Fibroblast of skin of scalp (primary cell): ENCODE measurements around the gene ELMO3.

Source experiments
- DNase-seq: peaks from one replicate; pipeline ENCODE4 v3.0.0-alpha.2; 2013

The ELMO3 gene

GRCh38 chr16:67200491-67200890 lies 1.6 kb downstream of the ELMO3 start:
- no peak for DNase-seq

GRCh38 chr16:67201411-67202345 lies 2.7 kb downstream of the ELMO3 start:
- no peak for DNase-seq

GRCh38 chr16:67202426-67202825 lies 3.5 kb downstream of the ELMO3 start:
- no peak for DNase-seq

- no peak for DNase-seq
These were observed 4.1 kb downstream of the ELMO3 start for GRCh38 chr16:67202956-67203493.

GRCh38 chr16:67204076-67204475 lies 5.1 kb downstream of the ELMO3 start:
- no peak for DNase-seq

GRCh38 chr16:67206129-67206837 lies 7.4 kb downstream of the ELMO3 start:
- no peak for DNase-seq

- no peak for DNase-seq
These were observed 7.9 kb downstream of the ELMO3 start for GRCh38 chr16:67206838-67207248.

- DNase-seq, result peak; percentile 34
These were observed 8.5 kb downstream of the ELMO3 start for GRCh38 chr16:67207249-67208091.

- DNase-seq, result no peak
These were observed 9.4 kb downstream of the ELMO3 start for GRCh38 chr16:67208154-67208896.

GRCh38 chr16:67209565-67209964 lies 10.6 kb downstream of the ELMO3 start:
- DNase-seq, result no peak

GRCh38 chr16:67210069-67210937 lies 11.4 kb downstream of the ELMO3 start:
- DNase-seq, result no peak

- no peak for DNase-seq
These were observed 12.7 kb downstream of the ELMO3 start for GRCh38 chr16:67211674-67212073.

GRCh38 chr16:67212766-67213165 lies 13.8 kb downstream of the ELMO3 start:
- DNase-seq, result no peak

GRCh38 chr16:67213197-67214019 lies 14.5 kb downstream of the ELMO3 start:
- DNase-seq, result no peak

- DNase-seq, result no peak
These were observed 16.8 kb downstream of the ELMO3 start for GRCh38 chr16:67215706-67216105.

- DNase-seq, result no peak
These were observed 17.9 kb downstream of the ELMO3 start for GRCh38 chr16:67216612-67217490.

- DNase-seq, result no peak
These were observed 25.1 kb downstream of the ELMO3 start for GRCh38 chr16:67223992-67224391.

- DNase-seq, result no peak
These were observed 27.4 kb downstream of the ELMO3 start for GRCh38 chr16:67226295-67226803.
